Neural progenitor cell (in vitro differentiated cells): ENCODE results near the gene SLC9A3.

Experiments
- CTCF ChIP-seq: fragments of 200-600 bp; sonication (generic); IDR thresholded peaks from 2 replicates; pipeline ENCODE4 v1.5.1; 2017; ENCODE audit warnings: antibody characterized with exemption, mild to moderate bottlenecking
- EZH2 ChIP-seq: fragments of 200-600 bp; sonication (generic); IDR thresholded peaks from 2 replicates; pipeline ENCODE4 v1.6.1; 2017; ENCODE audit warnings: antibody characterized with exemption, mild to moderate bottlenecking, moderate library complexity
- EZH2phosphoT487 ChIP-seq: fragments of 200-600 bp; sonication (generic); IDR thresholded peaks from 2 replicates; pipeline ENCODE4 v1.6.1; 2017; ENCODE audit warnings: antibody characterized with exemption

- TF ChIP-seq CTCF (no peak), EZH2 (no peak), EZH2phosphoT487 (no peak)
Observed at GRCh38 chr5:570446-570845, 46.2 kb upstream of the SLC9A3 start.
